ENCODE results near the gene SUGP2. TPM values are rescaled to one million over a fixed set of nuclear protein-coding genes. Genes with fewer than 3 reads are reported as not detected.

Gene SUGP2
- polyA plus RNA-seq, 1 donor (not counting 4 experiments of a cell fraction or from before 2014, with no cell fraction given): 51.2 TPM

- Histone ChIP-seq H3K9me3 (ENCODE audit: control insufficient read depth, low read depth, low read length) (no peaks in the 10 kb centered on the region), H3K79me2 (ENCODE audit: control insufficient read depth, insufficient read depth, low read length) (no peaks in the 10 kb centered on the region), H4K20me1 (ENCODE audit: control insufficient read depth, extremely low read depth, insufficient read depth, low read length) (no peaks in the 10 kb centered on the region), H3K4me1 (ENCODE audit: control insufficient read depth, extremely low read depth, insufficient read depth, low read length) (peaks cover 11% of the 10 kb centered on the region), H2AFZ (ENCODE audit: control insufficient read depth, low read length) (no peak overlapping the region), H3K9ac (ENCODE audit: control insufficient read depth, extremely low read depth, insufficient read depth, low read length) (no peak overlapping the region), H3K9me1 (ENCODE audit: control insufficient read depth, extremely low read depth, insufficient read depth, low read length) (peaks cover 4% of the 10 kb centered on the region), H3K27ac (ENCODE audit: control insufficient read depth, insufficient read depth, low read length) (no peak overlapping the region), H3K27me3 (ENCODE audit: control insufficient read depth, extremely low read depth, insufficient read depth, low read length) (no peaks in the 10 kb centered on the region), H3K36me3 (ENCODE audit: control insufficient read depth in 2 of 2, extremely low read depth in 1 of 2, insufficient read depth in 2 of 2, low read length in 2 of 2) (peaks cover 36 to 41% of the 10 kb centered on the region in 2 experiments), H3K4me2 (ENCODE audit: control insufficient read depth, extremely low read depth, insufficient read depth, low read depth, low read length) (no peak overlapping the region), H3K4me3 (ENCODE audit: control insufficient read depth in 2 of 3, extremely low read depth in 1 of 3, insufficient read depth in 2 of 3, low read depth in 1 of 3, low read length in 3 of 3) (no peak overlapping the region)
- TF ChIP-seq CTCF (optimal IDR thresholded peaks at IDR 0.05 in 1 of 3, IDR thresholded peaks at IDR 0.05 in 1 of 3, conservative IDR thresholded peaks at IDR 0.05 in 1 of 3; ENCODE audit: extremely low read depth in 1 of 3, insufficient read depth in 2 of 3, low read length in 3 of 3): no peak
- FAIRE-seq (no peak), DNase-seq (ENCODE audit: low read depth, low spot score) (no peak)
- dilution Hi-C loops (cut with MboI; ENCODE audit: extremely low pct_ligation_motif_present, low sequenced_read_pairs): no loop called here
Observed at GRCh38 chr19:19054939-19055440, 21.7 kb upstream of the SUGP2 start.

GRCh38 chr19:19054315-19054938 lies 21.1 kb upstream of the SUGP2 start:
- FAIRE-seq: no peak
- Histone ChIP-seq H3K27ac (ENCODE audit: control insufficient read depth, insufficient read depth, low read length) (no peak overlapping the region), H3K9me3 (ENCODE audit: control insufficient read depth, low read depth, low read length) (no peaks in the 10 kb centered on the region), H4K20me1 (ENCODE audit: control insufficient read depth, extremely low read depth, insufficient read depth, low read length) (no peaks in the 10 kb centered on the region), H2AFZ (ENCODE audit: control insufficient read depth, low read length) (no peak overlapping the region), H3K27me3 (ENCODE audit: control insufficient read depth, extremely low read depth, insufficient read depth, low read length) (no peaks in the 10 kb centered on the region), H3K9ac (ENCODE audit: control insufficient read depth, extremely low read depth, insufficient read depth, low read length) (no peak overlapping the region), H3K9me1 (ENCODE audit: control insufficient read depth, extremely low read depth, insufficient read depth, low read length) (peaks cover 4% of the 10 kb centered on the region), H3K4me1 (ENCODE audit: control insufficient read depth, extremely low read depth, insufficient read depth, low read length) (peaks cover 12% of the 10 kb centered on the region), H3K4me3 (ENCODE audit: control insufficient read depth in 2 of 3, extremely low read depth in 1 of 3, insufficient read depth in 2 of 3, low read depth in 1 of 3, low read length in 3 of 3) (no peak overlapping the region), H3K79me2 (ENCODE audit: control insufficient read depth, insufficient read depth, low read length) (no peaks in the 10 kb centered on the region), H3K4me2 (ENCODE audit: control insufficient read depth, extremely low read depth, insufficient read depth, low read depth, low read length) (no peak overlapping the region), H3K36me3 (ENCODE audit: control insufficient read depth in 2 of 2, extremely low read depth in 1 of 2, insufficient read depth in 2 of 2, low read length in 2 of 2) (peaks cover 36 to 39% of the 10 kb centered on the region in 2 experiments)
- DNase-seq (ENCODE audit: low read depth, low spot score): no peak
- dilution Hi-C loops (cut with MboI; ENCODE audit: extremely low pct_ligation_motif_present, low sequenced_read_pairs): no loop called here
- TF ChIP-seq CTCF (optimal IDR thresholded peaks at IDR 0.05 in 1 of 3, IDR thresholded peaks at IDR 0.05 in 1 of 3, conservative IDR thresholded peaks at IDR 0.05 in 1 of 3; ENCODE audit: extremely low read depth in 1 of 3, insufficient read depth in 2 of 3, low read length in 3 of 3): no peak
- no peak for TF ChIP-seq EZH2 (IDR thresholded peaks at IDR 0.05; ENCODE audit: low read length)

All from keratinocyte (primary cell).